Endothelial cell of umbilical vein (primary cell): ENCODE measurements around the gene CMTM4. TPM values are rescaled to one million over a fixed set of nuclear protein-coding genes. Genes with fewer than 3 reads are reported as not detected.

Source experiments
- BruUV-seq: library from RNA; stranded (reverse); fragments of 400-500 nt; replicated peaks from 2 replicates; lab custom pipeline; 2021; lab: Mats Ljungman, UMichigan
- CTCF ChIA-PET: fragments of 300-600, 350-600 bp; sonication (Branson Sonifier 250); formaldehyde crosslinking; loops from one replicate; lab custom pipeline; 2021; ENCODE audit warnings: antibody characterized with exemption, inconsistent platforms; lab: Charles Lee
- POLR2A ChIA-PET: fragments of 300-600, 350-600 bp; sonication (Branson Sonifier 250); formaldehyde crosslinking; loops from one replicate; lab custom pipeline; 2021; ENCODE audit warnings: antibody characterized with exemption, inconsistent platforms; lab: Charles Lee
- DNase-seq: peaks from one replicate; pipeline ENCODE4 v3.0.0-alpha.2; 2011; ENCODE audit warnings: low read depth, low spot score
- FAIRE-seq: peaks from 2 replicates; lab custom pipeline; 2011; peaks lifted over from hg19 to GRCh38; lab: Jason Lieb, UNC
- H2AFZ ChIP-seq: 2 replicates; pipeline ENCODE4 v1.6.0; 2012; ENCODE audit warnings: low read depth, low read length, control low read depth, inconsistent platforms
- H3K27ac ChIP-seq: 2 replicates; pipeline ENCODE4 v1.5.1; 2011; ENCODE audit warnings: low read depth, mild to moderate bottlenecking, control low read depth, low read length, moderate library complexity; ENCODE audit not compliant: insufficient read depth
- H3K27me3 ChIP-seq, 2 experiments: 2 replicates each; pipeline versions ENCODE4 v1.6.0 to v1.6.1; 2011; ENCODE audit warnings: low read length in 2 of 2, mixed read lengths in 1 of 2; ENCODE audit not compliant: control insufficient read depth in 2 of 2, insufficient read depth in 2 of 2
- H3K36me3 ChIP-seq, 2 experiments: 2 replicates in 1 of 2; 3 replicates in 1 of 2; pipeline ENCODE4 v1.5.1; 2011; ENCODE audit warnings: low read length in 2 of 2, mild to moderate bottlenecking in 1 of 2, moderate library complexity in 1 of 2; ENCODE audit not compliant: control insufficient read depth in 2 of 2, insufficient read depth in 2 of 2; ENCODE audit errors: extremely low read depth in 1 of 2
- H3K4me1 ChIP-seq: 3 replicates; pipeline ENCODE4 v1.5.1; 2011; ENCODE audit warnings: mild to moderate bottlenecking, low read length; ENCODE audit not compliant: control insufficient read depth, insufficient read depth; ENCODE audit errors: extremely low read depth
- H3K4me2 ChIP-seq: 2 replicates; pipeline ENCODE4 v1.6.1; 2011; ENCODE audit warnings: low read length, control low read depth, mixed read lengths; ENCODE audit not compliant: insufficient read depth
- H3K4me3 ChIP-seq, 3 experiments: fragments of 200-600 bp in 1 of 3; sonication (generic), shearing (Covaris generic) in 1 of 3; replicated peaks in 1 of 3; 2 replicates each; pipeline ENCODE4 v1.5.1; 2011 to 2016; ENCODE audit warnings: control low read depth in 3 of 3, low read length in 3 of 3, mild to moderate bottlenecking in 2 of 3, inconsistent platforms in 1 of 3, low read depth in 1 of 3, moderate library complexity in 1 of 3; ENCODE audit not compliant: insufficient read depth in 1 of 3
- H3K79me2 ChIP-seq: 2 replicates; pipeline ENCODE4 v1.6.0; 2012; ENCODE audit warnings: low read length, inconsistent platforms; ENCODE audit not compliant: control insufficient read depth, insufficient read depth
- H3K9ac ChIP-seq: replicated peaks from 2 replicates; pipeline ENCODE3; 2011; ENCODE audit warnings: low read length, control low read depth; ENCODE audit not compliant: insufficient read depth; ENCODE audit errors: extremely low read depth
- H3K9me1 ChIP-seq: replicated peaks from 3 replicates; pipeline ENCODE4 v1.6.0; 2011; ENCODE audit warnings: mild to moderate bottlenecking, low read length; ENCODE audit not compliant: control insufficient read depth, insufficient read depth; ENCODE audit errors: extremely low read depth
- H3K9me3 ChIP-seq: replicated peaks from 2 replicates; pipeline ENCODE4 v1.5.1; 2012; ENCODE audit warnings: low read length, inconsistent platforms; ENCODE audit not compliant: control insufficient read depth, insufficient read depth
- H4K20me1 ChIP-seq: replicated peaks from 2 replicates; pipeline ENCODE3; 2011; ENCODE audit warnings: mild to moderate bottlenecking, low read length; ENCODE audit not compliant: control insufficient read depth, insufficient read depth; ENCODE audit errors: extremely low read depth
- CTCF ChIP-seq, 2 donors: IDR thresholded peaks; 1 replicate in 1 of 2; 2 replicates in 1 of 2; pipeline ENCODE4 v1.5.1; 2011; ENCODE audit warnings: low read length in 2 of 2, mild to moderate bottlenecking in 2 of 2, moderate library complexity in 2 of 2, control low read depth in 1 of 2, inconsistent platforms in 1 of 2, low read depth in 1 of 2; ENCODE audit not compliant: insufficient read depth in 1 of 2; ENCODE audit errors: extremely low read depth in 1 of 2
- EZH2 ChIP-seq: IDR thresholded peaks from 2 replicates; pipeline ENCODE4 v1.6.1; 2012; ENCODE audit warnings: borderline replicate concordance, low read depth, mild to moderate bottlenecking, moderate library complexity, low read length, inconsistent platforms; ENCODE audit not compliant: severe bottlenecking
- FOS ChIP-seq: IDR thresholded peaks from 2 replicates; pipeline ENCODE4 v1.6.1; 2011; ENCODE audit warnings: mild to moderate bottlenecking, low read length, moderate library complexity, borderline replicate concordance; ENCODE audit not compliant: insufficient read depth
- GATA2 ChIP-seq: IDR thresholded peaks from 2 replicates; pipeline ENCODE4 v1.7.0; 2011; ENCODE audit warnings: low read depth, mild to moderate bottlenecking, moderate library complexity, mixed read lengths, low read length; ENCODE audit not compliant: insufficient read length, insufficient read depth
- JUN ChIP-seq: IDR thresholded peaks from 2 replicates; pipeline ENCODE4 v1.6.1; 2011; ENCODE audit warnings: borderline replicate concordance, low read depth; ENCODE audit not compliant: insufficient read length, insufficient read depth
- MAX ChIP-seq: IDR thresholded peaks from 2 replicates; pipeline ENCODE4 v1.6.1; 2011; ENCODE audit not compliant: insufficient read depth, insufficient read length
- MYC ChIP-seq: IDR thresholded peaks from one replicate; pipeline ENCODE4 v1.6.1; 2011; ENCODE audit warnings: mild to moderate bottlenecking, low read depth, low read length
- POLR2A ChIP-seq: IDR thresholded peaks from 2 replicates; pipeline ENCODE4 v1.6.1; 2012; ENCODE audit warnings: low read depth, mild to moderate bottlenecking, control low read depth, low read length
- POLR2AphosphoS5 ChIP-seq: IDR thresholded peaks from 2 replicates; pipeline ENCODE4 v1.6.1; 2012; ENCODE audit warnings: low read depth, mild to moderate bottlenecking, control low read depth, low read length, moderate library complexity; ENCODE audit not compliant: insufficient read depth
- dilution Hi-C: fragments of 300-500 bp; cut with MboI; formaldehyde crosslinking; loops from one replicate; pipeline ENCODE4 v1.15.0; 2019; ENCODE audit warnings: low sequenced_read_pairs; ENCODE audit not compliant: extremely low pct_ligation_motif_present
- intact Hi-C: fragments of 100-400 bp; cut with micrococcal nuclease; formaldehyde crosslinking; loops from one replicate; pipeline ENCODE4 v1.10.0; 2022
- polyA plus RNA-seq, 4 experiments: library from polyadenylated mRNA; depleted of rRNA in 3 of 4; stranded (reverse) in 3 of 4; unstranded in 1 of 4; fragments of >200 nt; gene quantifications; 2 replicates each; pipeline versions ENCODE4 v1.2.1 to v1.2.3, GENCODE V29; 2011 to 2012; ENCODE audit warnings: missing spikeins in 1 of 4
- total RNA-seq: library from RNA; stranded (reverse); gene quantifications from 2 replicates; pipeline ENCODE4 v1.2.3, GENCODE V29; 2021

CMTM4 gene
- total and polyA plus RNA-seq, 2 donors (not counting 3 experiments of a cell fraction or from before 2014, with no cell fraction given) = 9.0 to 10.7 TPM

DNA sequence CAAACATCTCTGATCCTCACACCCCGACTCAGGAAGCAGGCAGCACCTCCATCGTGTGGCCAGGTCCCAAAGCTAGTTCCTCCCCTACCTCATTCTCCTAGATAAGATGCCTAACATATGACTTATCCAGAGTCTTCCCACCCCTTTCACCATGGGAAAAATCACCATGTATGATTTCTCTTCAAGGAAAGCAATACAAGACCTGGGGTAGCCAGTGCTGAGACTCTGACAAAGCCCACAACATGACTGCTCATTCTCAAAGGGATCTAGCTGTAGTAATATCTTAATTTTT is 45.1 kb downstream of the CMTM4 start:
- Histone ChIP-seq H3K27ac (no peak overlapping the region), H4K20me1 (no peaks in the 10 kb centered on the region), H3K9ac (no peak overlapping the region), H3K79me2 (no peaks in the 10 kb centered on the region), H2AFZ (peak overlapping the region; percentile 0), H3K27me3 (no peaks in the 10 kb centered on the region), H3K9me3 (no peaks in the 10 kb centered on the region), H3K4me1 (no peaks in the 10 kb centered on the region), H3K36me3 (no peaks in the 10 kb centered on the region), H3K4me2 (no peak overlapping the region), H3K9me1 (no peaks in the 10 kb centered on the region), H3K4me3 (no peak overlapping the region)
- dilution Hi-C loops = no loop called here
- TF ChIP-seq POLR2A (no peak), MYC (no peak), EZH2 (no peak), MAX (no peak), FOS (no peak), POLR2AphosphoS5 (no peak), JUN (no peak), GATA2 (no peak), CTCF (IDR thresholded peaks at IDR 0.05; ENCODE audit: extremely low read depth in 1 of 2, insufficient read depth in 1 of 2, low read depth in 1 of 2, low read length in 2 of 2) (no peak)
- no TSS peak for BruUV-seq
- ChIA-PET POLR2A (interaction anchor here (1.6 kb wide), 1 partner anchor 10 kb away, joined by 6 read pairs; no protein-coding TSS in a partner anchor), CTCF (interaction anchor here (0.7 to 3.9 kb wide), 49 partner anchors 8 to 244 kb away, joined by 3 to 120 read pairs (median 5); partner anchors contain the start of genes CMTM4, DYNC1LI2 and NAE1)
- no peak for FAIRE-seq
- DNase-seq = no peak
- intact Hi-C loops = loop anchor here (5.0 kb wide), 1 partner anchor 244 kb away; no protein-coding TSS in a partner anchor
